ENCODE data around the gene NPAS3. TPM values are rescaled to one million over a fixed set of nuclear protein-coding genes. Genes with fewer than 3 reads are reported as not detected.

The NPAS3 gene
- total RNA-seq, 6 donors from 2014 or later = 0.30 to 0.77 (median 0.59) TPM; not detected in 2

DNA sequence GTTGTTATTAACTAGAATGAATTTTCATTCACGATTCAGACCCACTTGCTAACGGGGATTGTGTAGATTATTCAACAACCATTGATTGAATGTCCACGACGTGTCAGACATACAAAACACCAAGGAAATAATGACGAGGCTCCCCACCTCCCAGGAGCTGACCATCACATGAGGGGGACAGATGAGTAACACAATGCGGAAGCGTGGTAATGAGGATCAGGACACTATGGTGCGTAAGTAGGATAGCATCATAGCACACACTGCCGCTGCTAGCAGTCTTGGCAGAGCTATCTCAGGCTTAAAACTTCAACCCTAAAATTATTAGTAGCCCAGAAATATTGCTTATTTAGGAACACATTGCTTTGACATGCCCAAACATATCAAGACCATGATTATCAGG lies 746.3 kb downstream of the NPAS3 start:
- H3K4me3 ChIP-seq = no peak overlapping the region
- ATAC-seq (ENCODE audit: low FRiP score in 2 of 2) (no peak), DNase-seq (no peak)
- no peaks in the 10 kb centered on the region for H3K36me3 ChIP-seq
- H3K4me1 ChIP-seq = no peaks in the 10 kb centered on the region
- no peak overlapping the region for H3K27ac ChIP-seq
- WGBS, 2 donors = 92 to 93% methylated on average over 9 of the region's 9 CpGs
- H3K9me3 ChIP-seq = no peaks in the 10 kb centered on the region
- no peaks in the 10 kb centered on the region for H3K27me3 ChIP-seq
- no peak for TF ChIP-seq EP300 (IDR thresholded peaks at IDR 0.05)
- TF ChIP-seq, protein P1, sequence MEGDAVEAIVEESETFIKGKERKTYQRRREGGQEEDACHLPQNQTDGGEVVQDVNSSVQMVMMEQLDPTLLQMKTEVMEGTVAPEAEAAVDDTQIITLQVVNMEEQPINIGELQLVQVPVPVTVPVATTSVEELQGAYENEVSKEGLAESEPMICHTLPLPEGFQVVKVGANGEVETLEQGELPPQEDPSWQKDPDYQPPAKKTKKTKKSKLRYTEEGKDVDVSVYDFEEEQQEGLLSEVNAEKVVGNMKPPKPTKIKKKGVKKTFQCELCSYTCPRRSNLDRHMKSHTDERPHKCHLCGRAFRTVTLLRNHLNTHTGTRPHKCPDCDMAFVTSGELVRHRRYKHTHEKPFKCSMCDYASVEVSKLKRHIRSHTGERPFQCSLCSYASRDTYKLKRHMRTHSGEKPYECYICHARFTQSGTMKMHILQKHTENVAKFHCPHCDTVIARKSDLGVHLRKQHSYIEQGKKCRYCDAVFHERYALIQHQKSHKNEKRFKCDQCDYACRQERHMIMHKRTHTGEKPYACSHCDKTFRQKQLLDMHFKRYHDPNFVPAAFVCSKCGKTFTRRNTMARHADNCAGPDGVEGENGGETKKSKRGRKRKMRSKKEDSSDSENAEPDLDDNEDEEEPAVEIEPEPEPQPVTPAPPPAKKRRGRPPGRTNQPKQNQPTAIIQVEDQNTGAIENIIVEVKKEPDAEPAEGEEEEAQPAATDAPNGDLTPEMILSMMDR (IDR thresholded peaks at IDR 0.05) = no peak
- no peak for TF ChIP-seq POLR2A (IDR thresholded peaks at IDR 0.05)
- TF ChIP-seq POLR2AphosphoS5 (IDR thresholded peaks at IDR 0.05) = no peak

DNA sequence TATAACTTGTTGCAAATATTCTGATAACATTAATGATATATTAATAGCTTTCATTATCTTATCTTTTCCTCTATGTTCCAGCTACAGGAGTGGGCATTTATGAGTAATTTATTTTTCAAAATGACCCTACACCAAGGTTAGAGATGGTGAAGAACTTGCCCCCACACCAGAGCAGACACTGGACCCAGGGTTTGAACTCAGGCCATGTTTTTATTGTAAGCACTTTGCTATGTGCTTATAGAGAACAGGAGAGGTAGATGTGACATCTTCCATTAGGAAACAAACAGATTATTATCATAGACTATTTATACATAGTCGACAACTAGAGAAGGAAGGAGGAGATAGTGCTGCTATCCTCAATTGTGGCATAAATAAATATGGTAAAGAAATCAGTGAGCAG lies 747.0 kb downstream of the NPAS3 start:
- WGBS, 2 donors = 64 to 77% methylated on average over 1 of the region's 1 CpG
- no peaks in the 10 kb centered on the region for H3K9me3 ChIP-seq
- H3K36me3 ChIP-seq = no peaks in the 10 kb centered on the region
- no peak for DNase-seq
- no peak for ATAC-seq (ENCODE audit: low FRiP score in 2 of 2)
- no peak overlapping the region for H3K27ac ChIP-seq
- H3K4me1 ChIP-seq = no peaks in the 10 kb centered on the region
- no peaks in the 10 kb centered on the region for H3K27me3 ChIP-seq
- no peak overlapping the region for H3K4me3 ChIP-seq
- TF ChIP-seq EP300 (IDR thresholded peaks at IDR 0.05) = no peak
- no peak for TF ChIP-seq POLR2AphosphoS5 (IDR thresholded peaks at IDR 0.05)
- TF ChIP-seq, protein P1 (IDR thresholded peaks at IDR 0.05) = no peak
- TF ChIP-seq POLR2A (IDR thresholded peaks at IDR 0.05) = no peak

DNA sequence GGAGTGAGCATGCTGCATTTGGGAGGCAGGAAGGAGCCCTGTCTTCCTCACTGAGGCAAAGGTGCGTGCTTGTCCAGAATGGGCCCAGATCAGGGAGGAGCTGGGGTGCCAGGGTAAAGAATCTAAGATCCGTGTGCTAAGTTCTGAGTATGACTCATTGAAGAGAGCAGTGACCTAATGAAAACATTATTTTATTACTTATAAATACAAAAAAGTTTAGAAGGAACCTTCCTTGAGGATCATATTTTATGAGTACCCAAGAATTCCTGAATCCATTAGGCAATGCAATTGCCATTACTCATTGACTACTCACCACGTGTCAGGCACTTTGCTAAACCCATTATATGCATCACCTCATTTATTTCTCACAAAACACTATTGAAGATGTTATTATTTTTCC lies 747.5 kb downstream of the NPAS3 start:
- H3K36me3 ChIP-seq = no peaks in the 10 kb centered on the region
- H3K27me3 ChIP-seq = no peaks in the 10 kb centered on the region
- H3K4me3 ChIP-seq = no peak overlapping the region
- DNase-seq (no peak), ATAC-seq (ENCODE audit: low FRiP score in 2 of 2) (no peak)
- TF ChIP-seq EP300 (IDR thresholded peaks at IDR 0.05) (no peak), POLR2AphosphoS5 (IDR thresholded peaks at IDR 0.05) (no peak), POLR2A (IDR thresholded peaks at IDR 0.05) (no peak)
- TF ChIP-seq, protein P1 (IDR thresholded peaks at IDR 0.05) = no peak
- WGBS, 2 donors = 78 to 83% methylated on average over 3 of the region's 3 CpGs
- H3K4me1 ChIP-seq = no peaks in the 10 kb centered on the region
- H3K9me3 ChIP-seq = no peaks in the 10 kb centered on the region
- no peak overlapping the region for H3K27ac ChIP-seq

DNA sequence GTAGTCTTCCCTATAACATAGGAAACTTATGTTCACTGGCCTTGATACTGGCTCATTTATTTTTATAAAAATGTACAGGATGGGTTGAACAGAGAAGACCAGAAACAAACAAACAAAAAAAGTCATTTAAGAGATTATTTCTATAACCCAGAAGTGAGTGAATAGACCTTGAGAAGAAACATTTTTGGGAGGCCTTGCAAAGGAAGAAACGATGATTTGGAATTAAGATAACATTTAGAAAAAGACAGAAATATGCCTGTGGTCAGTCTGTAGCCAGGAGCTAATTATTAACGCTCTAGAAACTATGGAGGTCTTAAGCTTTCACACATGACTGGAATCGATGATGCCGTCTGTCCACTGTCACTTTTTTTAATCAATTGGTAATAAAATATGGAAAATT lies 748.2 kb downstream of the NPAS3 start:
- H3K27me3 ChIP-seq = no peaks in the 10 kb centered on the region
- no peak overlapping the region for H3K27ac ChIP-seq
- TF ChIP-seq EP300 (IDR thresholded peaks at IDR 0.05) = no peak
- TF ChIP-seq POLR2AphosphoS5 (IDR thresholded peaks at IDR 0.05) = no peak
- TF ChIP-seq, protein P1 (IDR thresholded peaks at IDR 0.05) = no peak
- no peaks in the 10 kb centered on the region for H3K36me3 ChIP-seq
- ATAC-seq (ENCODE audit: low FRiP score in 2 of 2) = no peak
- no peak for DNase-seq
- H3K9me3 ChIP-seq = no peaks in the 10 kb centered on the region
- H3K4me1 ChIP-seq = no peaks in the 10 kb centered on the region
- no peak overlapping the region for H3K4me3 ChIP-seq
- 91% methylated on average over 4 of the region's 4 CpGs for WGBS, 2 donors

DNA sequence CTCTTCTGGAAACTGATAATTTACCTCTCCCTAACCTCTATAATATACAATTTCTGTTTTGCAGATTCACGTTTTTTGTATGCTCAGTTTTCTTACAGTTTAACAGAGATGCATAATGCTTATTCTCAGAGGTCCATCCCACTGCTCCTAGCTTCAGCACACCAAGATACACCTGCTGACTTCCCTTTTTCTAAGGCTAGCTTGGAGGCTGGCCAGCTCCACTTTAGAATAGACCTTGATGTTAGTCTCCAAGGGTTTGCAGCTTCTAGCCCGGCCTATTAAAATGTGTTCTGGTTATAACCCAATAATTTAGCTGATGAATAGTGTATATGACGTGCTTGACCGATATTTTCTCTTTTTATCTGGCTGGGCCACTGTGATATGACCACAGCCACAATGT lies 751.0 kb downstream of the NPAS3 start:
- ATAC-seq (ENCODE audit: low FRiP score in 2 of 2) (no peak), DNase-seq (no peak)
- WGBS, 2 donors = 86 to 89% methylated on average over 4 of the region's 4 CpGs
- Histone ChIP-seq H3K9me3 (no peaks in the 10 kb centered on the region), H3K4me1 (no peaks in the 10 kb centered on the region), H3K36me3 (no peaks in the 10 kb centered on the region), H3K4me3 (no peak overlapping the region), H3K27me3 (no peaks in the 10 kb centered on the region), H3K27ac (no peak overlapping the region)
- no peak for TF ChIP-seq POLR2AphosphoS5 (IDR thresholded peaks at IDR 0.05)
- no peak for TF ChIP-seq EP300 (IDR thresholded peaks at IDR 0.05)
- TF ChIP-seq, protein P1 (IDR thresholded peaks at IDR 0.05) = no peak
- no peak for TF ChIP-seq POLR2A (IDR thresholded peaks at IDR 0.05)
